HepG2 (cell line): Measurements from ENCODE around the gene PACSIN1. TPM values are rescaled to one million over a fixed set of nuclear protein-coding genes. Genes with fewer than 3 reads are reported as not detected.

Experiments
- ATAC-seq: fragments of 200-7000 bp; cut with Tn5 transposase; 3 replicates; pipeline ENCODE4 v1.9.1; 2020; ENCODE audit warnings: mild to moderate bottlenecking, moderate library complexity
- BruUV-seq: library from RNA; stranded (reverse); fragments of 400-500 nt; replicated peaks from 2 replicates; lab custom pipeline; 2021; lab: Mats Ljungman, UMichigan
- CTCF ChIA-PET: fragments of 300-600 bp; formaldehyde crosslinking; extraction: SDS; loops from one replicate; lab custom pipeline; 2021; ENCODE audit warnings: low total read pairs, inconsistent platforms, low intra/inter-chr PET ratio; lab: Yijun Ruan, JAX
- POLR2A ChIA-PET: fragments of 350-600 bp; sonication (Branson Sonifier 250); formaldehyde crosslinking; loops from one replicate; lab custom pipeline; 2020; ENCODE audit warnings: antibody characterized with exemption, inconsistent platforms; lab: Yijun Ruan, JAX
- DNase-seq: peaks from one replicate; pipeline ENCODE4 v3.0.0-alpha.2; 2015; ENCODE audit warnings: low spot score
- FAIRE-seq: peaks from 3 replicates; lab custom pipeline; 2011; peaks lifted over from hg19 to GRCh38; lab: Jason Lieb, UNC
- H2AFZ ChIP-seq: one replicate; pipeline ENCODE4 v1.6.1; 2011; ENCODE audit warnings: low read length, inconsistent platforms
- H3K27ac ChIP-seq: fragments of 300-600 bp; 3 replicates; pipeline ENCODE4 v1.8.0; 2011; ENCODE audit warnings: mixed run types, mild to moderate bottlenecking, mixed read lengths, low read length, inconsistent platforms; ENCODE audit not compliant: insufficient read depth; ENCODE audit errors: extremely low read length
- H3K27me3 ChIP-seq, 2 experiments: fragments of 200-600 bp in 1 of 2; 2 replicates in 1 of 2; 3 replicates in 1 of 2; pipeline versions ENCODE4 v1.6.0 to v1.8.0; 2011; ENCODE audit warnings: low read length in 2 of 2, mild to moderate bottlenecking in 2 of 2, moderate library complexity in 2 of 2, inconsistent platforms in 1 of 2; ENCODE audit not compliant: insufficient read depth in 2 of 2, control insufficient read depth in 1 of 2
- H3K36me3 ChIP-seq, 2 experiments: fragments of 200-600 bp in 1 of 2; replicated peaks in 1 of 2; 2 replicates in 1 of 2; 3 replicates in 1 of 2; pipeline versions ENCODE4 v1.5.1 to v1.8.0; 2011; ENCODE audit warnings: low read length in 2 of 2, inconsistent platforms in 1 of 2; ENCODE audit not compliant: insufficient read depth in 2 of 2, control insufficient read depth in 1 of 2
- H3K4me1 ChIP-seq: 2 replicates; pipeline ENCODE4 v1.5.1; 2012; ENCODE audit warnings: low read length, inconsistent platforms; ENCODE audit not compliant: insufficient read depth
- H3K4me2 ChIP-seq: 2 replicates; pipeline ENCODE4 v1.6.0; 2011; ENCODE audit warnings: low read depth, low read length, inconsistent platforms
- H3K4me3 ChIP-seq, 3 experiments: fragments of 200-600 bp in 1 of 3; sonication (generic), shearing (Covaris generic) in 1 of 3; replicated peaks in 1 of 3; 2 replicates each; pipeline ENCODE4 v1.5.1; 2011 to 2016; ENCODE audit warnings: low read length in 3 of 3, inconsistent platforms in 2 of 3, low read depth in 2 of 3, mild to moderate bottlenecking in 2 of 3, control low read depth in 1 of 3, mixed read lengths in 1 of 3; ENCODE audit not compliant: insufficient read depth in 1 of 3
- H3K79me2 ChIP-seq: one replicate; pipeline ENCODE4 v1.6.1; 2011; ENCODE audit warnings: low read length, inconsistent platforms; ENCODE audit not compliant: insufficient read depth
- H3K9ac ChIP-seq: 2 replicates; pipeline ENCODE4 v1.6.0; 2011; ENCODE audit warnings: mild to moderate bottlenecking, low read depth, low read length, inconsistent platforms; ENCODE audit not compliant: insufficient read depth
- H3K9me3 ChIP-seq: 2 replicates; pipeline ENCODE4 v1.5.1; 2012; ENCODE audit warnings: mild to moderate bottlenecking, low read length
- H4K20me1 ChIP-seq: 2 replicates; pipeline ENCODE4 v1.6.0; 2011; ENCODE audit warnings: inconsistent platforms, mild to moderate bottlenecking, low read length, moderate library complexity; ENCODE audit not compliant: insufficient read depth
- FOXP1 ChIP-seq, 2 experiments: fragments of 450-650 bp in 1 of 2; IDR thresholded peaks; 2 replicates each; pipeline ENCODE4 v1.6.1; 2017 to 2018; ENCODE audit warnings: antibody characterized with exemption in 1 of 2
- MLLT10 ChIP-seq: sonication (generic); formaldehyde crosslinking; IDR thresholded peaks from 2 replicates; pipeline ENCODE4 v1.4.0; 2020; ENCODE audit warnings: missing genetic modification reagents
- MNT ChIP-seq: fragments of 450-650 bp; IDR thresholded peaks from 2 replicates; pipeline ENCODE4 v1.6.1; 2016
- NFE2L1 ChIP-seq: sonication (generic); formaldehyde crosslinking; IDR thresholded peaks from 2 replicates; pipeline ENCODE4 v1.4.0; 2020; ENCODE audit warnings: missing genetic modification reagents, mild to moderate bottlenecking, borderline replicate concordance
- RARA ChIP-seq: IDR thresholded peaks from 2 replicates; pipeline ENCODE4 v1.6.1; 2016; ENCODE audit warnings: missing genetic modification reagents, missing compliant biosample characterization
- SP5 ChIP-seq: IDR thresholded peaks from 2 replicates; pipeline ENCODE4 v1.6.1; 2016; ENCODE audit warnings: low read depth, borderline replicate concordance
- ZNF264 ChIP-seq: sonication (generic); formaldehyde crosslinking; IDR thresholded peaks from 2 replicates; pipeline ENCODE4 v1.4.0; 2020; ENCODE audit warnings: missing genetic modification reagents
- ZNF510 ChIP-seq: sonication (generic); formaldehyde crosslinking; IDR thresholded peaks from 2 replicates; pipeline ENCODE4 v1.4.0; 2020; ENCODE audit warnings: low read depth, mild to moderate bottlenecking, missing genetic modification reagents
- ZNF776 ChIP-seq: sonication (generic); formaldehyde crosslinking; IDR thresholded peaks from 2 replicates; pipeline ENCODE4 v1.4.0; 2020; ENCODE audit warnings: mild to moderate bottlenecking, missing genetic modification reagents
- WGBS: methylation state at CpG from one replicate; pipeline ENCODE4 v1.1.6; 2017; ENCODE audit warnings: low lambda C conversion rate; 5-methylcytosine and 5-hydroxymethylcytosine counted together
- in situ Hi-C: cut with HindIII; loops from 2 replicates; pipeline ENCODE4 v1.10.0; 2017; ENCODE audit warnings: low pct_unique_long_range_greater_than_20kb; ENCODE audit not compliant: extremely low pct_ligation_motif_present
- intact Hi-C: fragments of 100-400 bp; cut with micrococcal nuclease; formaldehyde crosslinking; loops from one replicate; pipeline ENCODE4 v1.10.0; 2022; ENCODE audit not compliant: unreplicated experiment
- polyA plus RNA-seq, 8 experiments: library from polyadenylated mRNA; depleted of rRNA in 3 of 8; stranded (reverse) in 7 of 8; unstranded in 1 of 8; fragments of >200 nt; fragmentation: Illumina TruSeq in 4 of 8; extraction: Trizol in 4 of 8; gene quantifications; 2 replicates each; pipeline versions ENCODE4 v1.2.1 to v1.2.3, GENCODE V29; 2011 to 2016; ENCODE audit warnings: low read depth in 4 of 8, missing spikeins in 1 of 8, mixed read lengths in 1 of 8; ENCODE audit not compliant: insufficient read depth in 1 of 8
- total RNA-seq, 5 experiments: library from RNA; depleted of rRNA; stranded (reverse); fragments of >200 nt; fragmentation: Illumina TruSeq; extraction: Trizol; gene quantifications; 2 replicates each; pipeline ENCODE4 v1.2.3, GENCODE V29; 2016; ENCODE audit warnings: low read depth in 1 of 5
- TF ChIP-seq, protein P1 (sequence below): sonication (generic); formaldehyde crosslinking; IDR thresholded peaks from 2 replicates; pipeline ENCODE4 v1.5.0; 2020; ENCODE audit warnings: mild to moderate bottlenecking, missing genetic modification reagents, moderate library complexity
- TF ChIP-seq, protein P2 (sequence below): sonication (generic); formaldehyde crosslinking; IDR thresholded peaks from 2 replicates; pipeline ENCODE4 v1.5.0; 2020; ENCODE audit warnings: mild to moderate bottlenecking, missing genetic modification reagents, borderline replicate concordance

Gene PACSIN1
- total and polyA plus RNA-seq, 2 of the 13 experiments (the other 11 are each of a cell fraction or from before 2014, with no cell fraction given): not detected

DNA sequence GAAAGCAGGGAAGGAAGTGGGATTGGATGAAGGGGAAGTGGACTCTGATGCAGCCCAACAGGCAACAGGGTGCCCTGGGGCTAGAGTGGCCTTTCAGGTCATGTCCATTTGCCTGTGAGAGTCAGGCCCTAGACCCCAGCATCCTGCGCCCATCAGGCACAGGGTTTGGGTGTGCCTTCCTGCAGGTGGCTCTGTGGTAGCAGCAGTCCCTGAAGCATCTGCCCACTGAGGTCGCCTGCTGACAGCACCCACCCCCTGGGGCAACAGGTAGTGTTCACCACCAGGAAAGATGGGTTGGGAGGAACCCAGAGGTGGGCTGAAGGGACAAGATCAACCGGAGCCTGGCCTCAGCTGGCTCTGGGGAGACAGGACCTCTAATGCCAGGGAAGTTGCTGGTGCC, 3.6 kb downstream of the PACSIN1 start:
- TF ChIP-seq, protein P1, sequence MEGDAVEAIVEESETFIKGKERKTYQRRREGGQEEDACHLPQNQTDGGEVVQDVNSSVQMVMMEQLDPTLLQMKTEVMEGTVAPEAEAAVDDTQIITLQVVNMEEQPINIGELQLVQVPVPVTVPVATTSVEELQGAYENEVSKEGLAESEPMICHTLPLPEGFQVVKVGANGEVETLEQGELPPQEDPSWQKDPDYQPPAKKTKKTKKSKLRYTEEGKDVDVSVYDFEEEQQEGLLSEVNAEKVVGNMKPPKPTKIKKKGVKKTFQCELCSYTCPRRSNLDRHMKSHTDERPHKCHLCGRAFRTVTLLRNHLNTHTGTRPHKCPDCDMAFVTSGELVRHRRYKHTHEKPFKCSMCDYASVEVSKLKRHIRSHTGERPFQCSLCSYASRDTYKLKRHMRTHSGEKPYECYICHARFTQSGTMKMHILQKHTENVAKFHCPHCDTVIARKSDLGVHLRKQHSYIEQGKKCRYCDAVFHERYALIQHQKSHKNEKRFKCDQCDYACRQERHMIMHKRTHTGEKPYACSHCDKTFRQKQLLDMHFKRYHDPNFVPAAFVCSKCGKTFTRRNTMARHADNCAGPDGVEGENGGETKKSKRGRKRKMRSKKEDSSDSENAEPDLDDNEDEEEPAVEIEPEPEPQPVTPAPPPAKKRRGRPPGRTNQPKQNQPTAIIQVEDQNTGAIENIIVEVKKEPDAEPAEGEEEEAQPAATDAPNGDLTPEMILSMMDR: 0 out of 2 replicates have a peak, but pooled peaks have one; percentile 13
- no peak for TF ChIP-seq ZNF264 (CRISPR knock-in tag)
- no peak overlapping the region for H3K27ac ChIP-seq
- in situ Hi-C loops (loop anchor here (10.0 kb wide), 1 partner anchor 135 kb away; no protein-coding TSS in a partner anchor), intact Hi-C loops (no loop called here)
- peaks cover 2% of the 10 kb centered on the region; the same call in 1 of the 2 replicates for H4K20me1 ChIP-seq
- no peak overlapping the region for H2AFZ ChIP-seq
- peaks cover 13 to 36% of the 10 kb centered on the region in 2 experiments; a peak in 4 of 5 replicates for H3K27me3 ChIP-seq
- no peak overlapping the region for H3K9ac ChIP-seq
- no peaks in the 10 kb centered on the region for H3K9me3 ChIP-seq
- POLR2A ChIA-PET: no interaction called here
- no peak for FAIRE-seq
- no peak for DNase-seq
- H3K36me3 ChIP-seq: no peaks in the 10 kb centered on the region
- no peak overlapping the region for H3K4me2 ChIP-seq
- 50% methylated on average over 1 of the region's 3 CpGs for WGBS
- H3K4me3 ChIP-seq: no peak overlapping the region
- BruUV-seq: no TSS peak
- no peaks in the 10 kb centered on the region for H3K79me2 ChIP-seq
- ATAC-seq: no peak
- H3K4me1 ChIP-seq: 0 out of 2 replicates have a peak, but pooled peaks cover 5% of the 10 kb centered on the region
- CTCF ChIA-PET: no interaction called here

- in situ Hi-C loops: no loop called here
- 46% methylated on average over 5 of the region's 5 CpGs for WGBS
Measured at GRCh38 chr6:34472425-34472824, 6.5 kb downstream of the PACSIN1 start.

More at GRCh38 chr6:34472425-34472824, 6.5 kb downstream of the PACSIN1 start:
- Histone ChIP-seq H3K4me1 (no peaks in the 10 kb centered on the region), H3K9ac (no peak overlapping the region), H4K20me1 (no peaks in the 10 kb centered on the region), H2AFZ (no peak overlapping the region), H3K79me2 (no peaks in the 10 kb centered on the region), H3K4me3 (no peak overlapping the region), H3K4me2 (no peak overlapping the region), H3K36me3 (no peaks in the 10 kb centered on the region), H3K27ac (no peak overlapping the region), H3K9me3 (no peaks in the 10 kb centered on the region), H3K27me3 (peaks cover 5 to 15% of the 10 kb centered on the region in 2 experiments; a peak in 3 of 5 replicates)
- ChIA-PET POLR2A (no interaction called here), CTCF (no interaction called here)
- DNase-seq (no peak), FAIRE-seq (no peak), ATAC-seq (no peak)
- intact Hi-C loops: no loop called here
- BruUV-seq: no TSS peak
- no peak for TF ChIP-seq ZNF510 (CRISPR knock-in tag)
- TF ChIP-seq MLLT10 (CRISPR knock-in tag): no peak
- TF ChIP-seq SP5 (CRISPR knock-in tag): no peak
- TF ChIP-seq ZNF776 (CRISPR knock-in tag): no peak
- peak; percentile 65 for TF ChIP-seq MNT
- TF ChIP-seq FOXP1 (IDR thresholded peaks at IDR 0.05): no peak
- TF ChIP-seq FOXP1 (CRISPR knock-in tag; IDR thresholded peaks at IDR 0.05): no peak
- no peak for TF ChIP-seq NFE2L1
- TF ChIP-seq, protein P2, sequence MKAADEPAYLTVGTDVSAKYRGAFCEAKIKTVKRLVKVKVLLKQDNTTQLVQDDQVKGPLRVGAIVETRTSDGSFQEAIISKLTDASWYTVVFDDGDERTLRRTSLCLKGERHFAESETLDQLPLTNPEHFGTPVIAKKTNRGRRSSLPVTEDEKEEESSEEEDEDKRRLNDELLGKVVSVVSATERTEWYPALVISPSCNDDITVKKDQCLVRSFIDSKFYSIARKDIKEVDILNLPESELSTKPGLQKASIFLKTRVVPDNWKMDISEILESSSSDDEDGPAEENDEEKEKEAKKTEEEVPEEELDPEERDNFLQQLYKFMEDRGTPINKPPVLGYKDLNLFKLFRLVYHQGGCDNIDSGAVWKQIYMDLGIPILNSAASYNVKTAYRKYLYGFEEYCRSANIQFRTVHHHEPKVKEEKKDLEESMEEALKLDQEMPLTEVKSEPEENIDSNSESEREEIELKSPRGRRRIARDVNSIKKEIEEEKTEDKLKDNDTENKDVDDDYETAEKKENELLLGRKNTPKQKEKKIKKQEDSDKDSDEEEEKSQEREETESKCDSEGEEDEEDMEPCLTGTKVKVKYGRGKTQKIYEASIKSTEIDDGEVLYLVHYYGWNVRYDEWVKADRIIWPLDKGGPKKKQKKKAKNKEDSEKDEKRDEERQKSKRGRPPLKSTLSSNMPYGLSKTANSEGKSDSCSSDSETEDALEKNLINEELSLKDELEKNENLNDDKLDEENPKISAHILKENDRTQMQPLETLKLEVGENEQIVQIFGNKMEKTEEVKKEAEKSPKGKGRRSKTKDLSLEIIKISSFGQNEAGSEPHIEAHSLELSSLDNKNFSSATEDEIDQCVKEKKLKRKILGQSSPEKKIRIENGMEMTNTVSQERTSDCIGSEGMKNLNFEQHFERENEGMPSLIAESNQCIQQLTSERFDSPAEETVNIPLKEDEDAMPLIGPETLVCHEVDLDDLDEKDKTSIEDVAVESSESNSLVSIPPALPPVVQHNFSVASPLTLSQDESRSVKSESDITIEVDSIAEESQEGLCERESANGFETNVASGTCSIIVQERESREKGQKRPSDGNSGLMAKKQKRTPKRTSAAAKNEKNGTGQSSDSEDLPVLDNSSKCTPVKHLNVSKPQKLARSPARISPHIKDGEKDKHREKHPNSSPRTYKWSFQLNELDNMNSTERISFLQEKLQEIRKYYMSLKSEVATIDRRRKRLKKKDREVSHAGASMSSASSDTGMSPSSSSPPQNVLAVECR (CRISPR knock-in tag): no peak
- TF ChIP-seq RARA (CRISPR knock-in tag): no peak
